Stimulated activated CD8-positive, alpha-beta memory T cell treated with anti-CD3 and anti-CD28 coated beads, Interleukin-15, amount 100 ng/mL, for 1 hour (primary cell): ENCODE data around the gene EEF1A2.

Experiments used
- DNase-seq: peaks from one replicate; pipeline ENCODE4 v3.0.0-alpha.2; 2020; ENCODE audit warnings: low read depth

The EEF1A2 gene

GRCh38 chr20:63469713-63470101 lies 29.2 kb downstream of the EEF1A2 start:
- no peak for DNase-seq

- no peak for DNase-seq
Measured at GRCh38 chr20:63469019-63469712, 29.7 kb downstream of the EEF1A2 start.

GRCh38 chr20:63468421-63468820 lies 30.5 kb downstream of the EEF1A2 start:
- DNase-seq = no peak

- DNase-seq = no peak
Measured at GRCh38 chr20:63467294-63468083, 31.4 kb downstream of the EEF1A2 start.

- no peak for DNase-seq
Measured at GRCh38 chr20:63466861-63467260, 32.0 kb downstream of the EEF1A2 start.

- DNase-seq = no peak
Measured at GRCh38 chr20:63466250-63466825, 32.5 kb downstream of the EEF1A2 start.

- no peak for DNase-seq
Measured at GRCh38 chr20:63465380-63466249, 33.3 kb downstream of the EEF1A2 start.

GRCh38 chr20:63464289-63464635 lies 34.6 kb downstream of the EEF1A2 start:
- DNase-seq = no peak

GRCh38 chr20:63463400-63464288 lies 35.2 kb downstream of the EEF1A2 start:
- DNase-seq = no peak

- DNase-seq = no peak
Measured at GRCh38 chr20:63462244-63462643, 36.6 kb downstream of the EEF1A2 start.

GRCh38 chr20:63461104-63461763 lies 37.6 kb downstream of the EEF1A2 start:
- DNase-seq = no peak

- DNase-seq = no peak
Measured at GRCh38 chr20:63459070-63459380, 39.9 kb downstream of the EEF1A2 start.

- no peak for DNase-seq
Measured at GRCh38 chr20:63458170-63459069, 40.5 kb downstream of the EEF1A2 start.

- no peak for DNase-seq
Measured at GRCh38 chr20:63457737-63458136, 41.1 kb downstream of the EEF1A2 start.

GRCh38 chr20:63456429-63457284 lies 42.2 kb downstream of the EEF1A2 start:
- no peak for DNase-seq

GRCh38 chr20:63455568-63455859 lies 43.4 kb downstream of the EEF1A2 start:
- no peak for DNase-seq

GRCh38 chr20:63454731-63455567 lies 43.9 kb downstream of the EEF1A2 start:
- no peak for DNase-seq

GRCh38 chr20:63452821-63453523 lies 45.9 kb downstream of the EEF1A2 start:
- DNase-seq = no peak
